Stimulated activated CD8-positive, alpha-beta memory T cell treated with anti-CD3 and anti-CD28 coated beads, Interleukin-4, amount 100 ng/mL, for 24 hours (primary cell): ENCODE data around the gene EPHB1.
"Not testable (repeated sequence)": the region's sequence is repeated elsewhere in the genome, so short reads cannot be mapped to it uniquely, and the experiment has no call there.

ENCODE experiments used
- DNase-seq: peaks from one replicate; pipeline ENCODE4 v3.0.0-alpha.2; 2020; ENCODE audit warnings: low read depth

The EPHB1 gene

GRCh38 chr3:135005616-135006015 lies 210.6 kb downstream of the EPHB1 start:
- DNase-seq, result not testable (repeated sequence)

GRCh38 chr3:135007607-135008006 lies 212.5 kb downstream of the EPHB1 start:
- DNase-seq, result no peak

- DNase-seq, result no peak
These were observed 213.3 kb downstream of the EPHB1 start for GRCh38 chr3:135008326-135008725.

GRCh38 chr3:135009014-135009413 lies 214.0 kb downstream of the EPHB1 start:
- no peak for DNase-seq

- DNase-seq, result no peak
These were observed 217.0 kb downstream of the EPHB1 start for GRCh38 chr3:135012101-135012500.

GRCh38 chr3:135013206-135013605 lies 218.1 kb downstream of the EPHB1 start:
- no peak for DNase-seq

- DNase-seq, result no peak
These were observed 219.5 kb downstream of the EPHB1 start for GRCh38 chr3:135014566-135014965.

GRCh38 chr3:135017003-135017893 lies 222.2 kb downstream of the EPHB1 start:
- no peak for DNase-seq

GRCh38 chr3:135018149-135018923 lies 223.3 kb downstream of the EPHB1 start:
- DNase-seq, result no peak

- DNase-seq, result no peak
These were observed 225.1 kb downstream of the EPHB1 start for GRCh38 chr3:135020181-135020580.

- DNase-seq, result no peak
These were observed 229.1 kb downstream of the EPHB1 start for GRCh38 chr3:135023996-135024658.

- not testable (repeated sequence) for DNase-seq
These were observed 235.9 kb downstream of the EPHB1 start for GRCh38 chr3:135030768-135031615.

GRCh38 chr3:135033737-135034136 lies 238.7 kb downstream of the EPHB1 start:
- no peak for DNase-seq

- DNase-seq, result no peak
These were observed 239.3 kb downstream of the EPHB1 start for GRCh38 chr3:135034291-135034768.

GRCh38 chr3:135034891-135035440 lies 239.9 kb downstream of the EPHB1 start:
- DNase-seq, result no peak

- no peak for DNase-seq
These were observed 243.1 kb downstream of the EPHB1 start for GRCh38 chr3:135038186-135038585.

GRCh38 chr3:135039536-135039935 lies 244.5 kb downstream of the EPHB1 start:
- not testable (repeated sequence) for DNase-seq

- no peak for DNase-seq
These were observed 245.5 kb downstream of the EPHB1 start for GRCh38 chr3:135040321-135041240.

GRCh38 chr3:135041601-135042000 lies 246.5 kb downstream of the EPHB1 start:
- DNase-seq, result no peak

GRCh38 chr3:135047061-135047460 lies 252.0 kb downstream of the EPHB1 start:
- no peak for DNase-seq
